HAP-1 (cell line): ENCODE results near the gene FXYD6.

Source experiments
- DNase-seq, 2 experiments: peaks; one replicate each; pipeline ENCODE4 v3.0.0-alpha.2; 2016 to 2020; ENCODE audit warnings: low spot score in 2 of 2
- H3K27me3 ChIP-seq: fragments of 250-450 bp; sonication (Bioruptor Pico); 2 replicates; pipeline ENCODE4 v1.5.1; 2020; ENCODE audit warnings: low read depth, mild to moderate bottlenecking, moderate library complexity
- H3K36me3 ChIP-seq: fragments of 250-450 bp; sonication (Bioruptor Pico); replicated peaks from 2 replicates; pipeline ENCODE4 v1.5.1; 2020; ENCODE audit warnings: mild to moderate bottlenecking
- H3K4me1 ChIP-seq: fragments of 250-450 bp; sonication (Bioruptor Pico); 2 replicates; pipeline ENCODE4 v1.5.1; 2020; ENCODE audit warnings: mild to moderate bottlenecking
- H3K4me3 ChIP-seq: fragments of 250-450 bp; sonication (Bioruptor Pico); 2 replicates; pipeline ENCODE4 v1.5.1; 2020; ENCODE audit warnings: mild to moderate bottlenecking, moderate library complexity
- H3K9me3 ChIP-seq: fragments of 250-450 bp; sonication (Bioruptor Pico); 2 replicates; pipeline ENCODE4 v1.5.1; 2020; ENCODE audit warnings: mild to moderate bottlenecking, moderate library complexity
- in situ Hi-C: fragments of 300-500 bp; cut with MboI; formaldehyde crosslinking; loops from 3 replicates; pipeline ENCODE4 v1.14.3; 2020; ENCODE audit warnings: low sequenced_read_pairs, inconsistent platforms, mixed read lengths

The FXYD6 gene

DNA sequence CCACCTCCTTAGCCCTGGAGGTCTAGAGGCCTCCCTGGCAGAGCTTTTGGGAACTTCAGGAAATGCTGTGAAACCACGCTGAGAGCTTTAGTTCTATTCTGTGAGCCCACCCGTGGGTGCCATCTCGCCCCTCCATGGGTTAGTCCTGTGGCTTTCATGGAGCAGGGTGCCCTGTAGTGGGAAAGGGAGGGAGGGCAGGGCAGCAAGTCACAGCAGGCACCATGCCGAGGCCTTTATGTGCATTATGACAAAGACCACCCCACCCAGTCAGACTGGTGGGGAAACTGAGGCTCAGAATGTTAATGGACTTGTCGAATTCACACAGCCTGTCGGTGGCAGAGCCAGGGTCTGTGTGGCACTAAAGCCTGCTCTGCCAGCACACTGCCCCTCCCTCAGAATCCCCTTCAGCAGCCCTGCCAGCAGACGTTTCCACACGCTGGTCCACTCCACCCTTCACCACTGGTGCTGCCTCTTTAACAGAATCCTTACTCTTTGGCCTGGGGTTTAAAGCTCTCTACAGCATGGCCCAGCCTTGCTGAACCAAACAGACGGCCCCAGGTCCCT lies 39.3 kb upstream of the FXYD6 start:
- H3K4me1 ChIP-seq, result no peaks in the 10 kb centered on the region
- in situ Hi-C loops, result no loop called here
- no peaks in the 10 kb centered on the region for H3K27me3 ChIP-seq
- no peak for DNase-seq
- no peak overlapping the region for H3K4me3 ChIP-seq
- H3K9me3 ChIP-seq, result no peaks in the 10 kb centered on the region
- H3K36me3 ChIP-seq, result no peaks in the 10 kb centered on the region

DNA sequence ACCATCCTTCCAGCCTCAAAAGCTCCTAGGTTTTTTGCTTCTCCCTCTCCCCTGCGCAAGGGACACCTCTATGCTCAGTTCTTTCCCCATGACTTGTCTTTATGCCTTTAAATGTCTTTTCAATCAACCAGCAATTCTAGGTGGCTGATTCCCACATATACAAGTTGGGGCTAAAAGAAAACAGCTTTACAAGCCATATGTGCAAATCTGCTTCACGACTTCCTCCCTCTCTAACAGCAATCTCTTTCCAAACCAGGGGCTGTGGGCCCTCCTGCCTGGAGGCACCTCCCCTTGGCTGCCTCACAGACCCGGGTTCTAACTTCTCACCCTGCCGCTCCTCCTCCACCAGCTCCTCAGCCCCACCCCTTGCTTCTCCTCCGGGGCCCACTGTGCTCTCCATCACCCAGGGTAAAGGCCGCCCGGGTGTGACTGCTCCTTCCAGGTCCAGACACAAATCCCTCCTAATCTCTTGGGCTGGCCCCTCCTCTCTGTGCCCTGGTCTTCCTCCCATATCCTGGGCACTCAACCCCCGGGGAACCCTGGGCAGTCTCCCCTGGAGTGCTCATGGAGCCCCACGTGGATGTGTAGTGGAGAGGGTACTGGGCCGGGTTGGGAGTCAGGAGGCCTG lies 38.6 kb upstream of the FXYD6 start:
- Histone ChIP-seq H3K4me3 (no peak overlapping the region), H3K4me1 (no peaks in the 10 kb centered on the region), H3K36me3 (no peaks in the 10 kb centered on the region), H3K27me3 (no peaks in the 10 kb centered on the region), H3K9me3 (no peaks in the 10 kb centered on the region)
- in situ Hi-C loops, result no loop called here
- DNase-seq, result peak in 1 of 2 experiments; percentile 18

DNA sequence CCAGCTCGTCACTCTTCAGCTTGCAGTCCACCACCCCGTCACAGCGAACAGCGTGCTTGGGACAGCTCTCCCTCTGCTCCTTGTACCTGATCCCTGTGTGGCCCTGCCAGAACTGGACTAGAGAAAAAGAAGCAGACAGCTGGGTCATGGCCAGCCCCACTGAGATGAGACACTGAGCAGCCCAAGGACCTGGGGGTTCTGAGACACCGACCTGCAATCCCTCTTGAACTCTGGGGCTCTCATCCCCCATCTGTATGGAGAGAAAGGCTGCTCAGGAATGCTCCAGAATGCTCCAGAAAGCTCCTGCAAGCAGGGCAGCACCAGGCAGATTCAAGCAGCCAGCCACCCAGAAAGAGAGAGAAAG lies 37.9 kb upstream of the FXYD6 start:
- Histone ChIP-seq H3K4me3 (no peak overlapping the region), H3K36me3 (no peaks in the 10 kb centered on the region), H3K27me3 (no peaks in the 10 kb centered on the region), H3K9me3 (no peaks in the 10 kb centered on the region), H3K4me1 (no peaks in the 10 kb centered on the region)
- DNase-seq, result no peak
- in situ Hi-C loops, result no loop called here

DNA sequence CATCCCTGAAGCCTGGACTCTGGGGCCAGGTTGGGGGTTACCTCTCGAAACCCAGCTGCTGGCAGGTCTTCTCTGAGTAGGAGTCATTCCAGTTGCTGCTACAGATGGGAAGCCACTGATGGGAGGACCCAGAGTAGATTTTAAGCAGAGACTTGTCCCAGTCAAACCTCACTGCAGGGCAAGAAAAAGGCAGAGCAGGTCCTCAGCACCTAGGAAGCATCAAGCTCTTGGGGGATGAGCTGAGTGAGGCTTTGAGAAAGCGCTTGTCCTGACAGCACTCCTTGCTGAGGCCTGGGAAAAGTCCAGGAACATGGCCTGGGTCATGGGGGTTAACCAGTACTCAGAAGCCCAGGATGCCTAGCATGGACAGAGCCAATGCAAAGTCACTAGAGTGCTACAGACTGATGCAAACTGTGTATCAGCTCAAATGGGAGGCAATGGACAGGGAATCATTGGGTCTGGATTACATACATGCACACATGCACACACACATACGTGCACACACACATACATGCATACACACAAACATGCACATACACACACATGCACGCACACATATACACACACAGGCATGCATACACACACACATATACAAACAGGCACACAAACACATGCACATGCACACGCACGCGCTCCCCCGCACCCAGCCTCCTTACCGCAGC lies 37.4 kb upstream of the FXYD6 start:
- Histone ChIP-seq H3K4me3 (no peak overlapping the region), H3K36me3 (no peaks in the 10 kb centered on the region), H3K9me3 (no peaks in the 10 kb centered on the region), H3K4me1 (no peaks in the 10 kb centered on the region), H3K27me3 (no peaks in the 10 kb centered on the region)
- in situ Hi-C loops, result no loop called here
- peak in 1 of 2 experiments; percentile 3 for DNase-seq

DNA sequence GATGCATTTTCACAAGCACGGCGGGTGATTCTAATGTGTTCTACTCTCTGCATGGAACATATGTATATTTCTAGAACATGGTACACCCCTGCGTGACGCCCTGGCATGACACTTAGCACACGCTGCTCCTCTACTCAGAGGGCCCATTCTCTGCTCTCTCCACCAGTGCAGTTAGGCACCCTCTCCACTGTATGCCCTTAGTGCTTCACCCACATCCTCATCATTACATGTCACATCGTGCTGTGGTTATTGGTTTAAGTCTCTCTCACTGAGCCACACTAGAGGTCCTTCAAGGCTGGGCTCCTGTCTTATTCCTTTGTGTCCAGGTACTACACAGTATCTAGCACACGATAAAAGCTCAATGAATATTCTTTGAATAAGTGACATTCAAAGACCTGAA lies 36.0 kb upstream of the FXYD6 start:
- in situ Hi-C loops, result no loop called here
- no peaks in the 10 kb centered on the region for H3K27me3 ChIP-seq

DNA sequence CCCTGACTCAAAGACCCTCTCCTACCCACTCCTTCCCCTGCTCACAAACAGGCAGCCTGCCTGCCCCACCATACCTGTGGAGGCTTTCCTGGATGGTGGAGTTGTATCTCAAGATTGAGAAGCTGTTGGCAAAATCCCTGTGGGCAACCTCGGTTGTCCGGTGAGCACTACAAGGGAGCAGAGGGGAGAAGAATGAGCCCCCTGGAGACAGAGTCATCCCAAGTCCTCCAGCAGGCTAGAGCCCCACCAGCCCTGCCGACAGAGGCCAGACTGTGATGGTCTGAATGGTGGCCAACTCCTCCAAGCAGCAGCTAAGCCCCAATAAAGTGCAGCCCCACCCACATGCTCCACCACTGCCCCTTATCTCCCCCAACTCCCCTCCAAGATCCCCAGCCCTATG lies 35.2 kb upstream of the FXYD6 start:
- Histone ChIP-seq H3K27me3 (no peaks in the 10 kb centered on the region), H3K36me3 (no peaks in the 10 kb centered on the region), H3K4me3 (no peak overlapping the region), H3K4me1 (peaks cover 4% of the 10 kb centered on the region), H3K9me3 (no peaks in the 10 kb centered on the region)
- no peak for DNase-seq
- in situ Hi-C loops, result no loop called here

More for the DNA sequence above, 36.0 kb upstream of the FXYD6 start:
- Histone ChIP-seq H3K4me1 (peaks cover 2% of the 10 kb centered on the region), H3K4me3 (no peak overlapping the region), H3K9me3 (no peaks in the 10 kb centered on the region), H3K36me3 (no peaks in the 10 kb centered on the region)
- peak in 1 of 2 experiments; percentile 0 for DNase-seq

DNA sequence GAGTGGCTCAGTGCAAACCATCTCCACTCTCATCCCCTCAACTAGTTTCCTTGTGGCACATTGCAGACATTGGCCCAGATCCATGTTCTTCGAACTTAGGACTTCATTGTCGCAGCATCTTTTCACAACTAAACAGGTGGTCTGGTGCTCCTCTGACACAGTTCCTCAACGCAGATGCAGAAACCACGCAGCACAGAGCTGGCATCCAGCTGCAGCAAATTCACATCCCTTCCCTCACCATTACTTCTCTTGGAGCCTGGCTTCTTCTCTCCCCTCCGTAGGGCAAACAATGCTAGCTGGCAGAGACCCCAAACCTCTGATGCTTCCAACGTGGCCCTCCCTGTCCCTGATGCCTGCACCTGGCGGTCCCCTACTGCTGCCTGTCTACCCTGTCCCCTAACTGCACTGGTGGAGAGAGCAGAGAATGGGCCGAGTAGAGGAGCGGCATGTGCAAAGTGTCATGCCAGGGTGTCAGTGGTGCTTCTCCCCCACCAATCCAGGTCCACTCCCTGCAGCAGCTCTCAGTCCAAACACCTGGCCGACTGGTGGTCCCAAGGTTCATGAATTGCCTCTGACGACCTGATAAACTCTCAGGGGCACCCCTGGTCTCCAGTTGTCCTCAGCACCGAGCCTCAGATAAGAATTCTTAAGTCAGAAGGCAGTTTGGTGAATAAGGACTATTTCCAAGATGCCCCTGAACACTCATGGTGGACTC lies 34.6 kb upstream of the FXYD6 start:
- no peak overlapping the region for H3K4me3 ChIP-seq
- peaks cover 4% of the 10 kb centered on the region for H3K4me1 ChIP-seq
- in situ Hi-C loops, result no loop called here
- H3K27me3 ChIP-seq, result no peaks in the 10 kb centered on the region
- no peak for DNase-seq
- H3K36me3 ChIP-seq, result no peaks in the 10 kb centered on the region
- no peaks in the 10 kb centered on the region for H3K9me3 ChIP-seq

DNA sequence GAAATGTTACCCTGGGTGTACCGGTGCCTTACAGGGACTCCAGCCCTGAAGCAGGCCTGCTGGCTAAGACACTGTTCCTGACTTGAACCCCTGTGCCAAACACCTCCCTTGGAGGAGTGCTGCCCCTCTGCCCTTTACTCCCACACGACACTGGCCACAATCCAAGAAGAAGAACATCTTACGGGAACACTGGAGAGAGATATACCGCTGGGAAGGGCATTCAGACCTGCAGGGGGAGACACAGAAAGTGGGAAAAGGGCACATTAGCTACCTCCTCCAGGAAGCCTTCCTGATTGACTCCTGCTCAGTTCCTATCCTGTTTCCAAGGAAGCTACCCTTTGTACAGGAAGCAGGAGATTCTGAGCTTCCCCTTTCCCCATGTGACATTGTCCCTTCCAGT lies 34.1 kb upstream of the FXYD6 start:
- in situ Hi-C loops, result no loop called here
- no peak for DNase-seq
- Histone ChIP-seq H3K36me3 (no peaks in the 10 kb centered on the region), H3K9me3 (no peaks in the 10 kb centered on the region), H3K4me1 (peaks cover 4% of the 10 kb centered on the region), H3K4me3 (no peak overlapping the region), H3K27me3 (no peaks in the 10 kb centered on the region)

DNA sequence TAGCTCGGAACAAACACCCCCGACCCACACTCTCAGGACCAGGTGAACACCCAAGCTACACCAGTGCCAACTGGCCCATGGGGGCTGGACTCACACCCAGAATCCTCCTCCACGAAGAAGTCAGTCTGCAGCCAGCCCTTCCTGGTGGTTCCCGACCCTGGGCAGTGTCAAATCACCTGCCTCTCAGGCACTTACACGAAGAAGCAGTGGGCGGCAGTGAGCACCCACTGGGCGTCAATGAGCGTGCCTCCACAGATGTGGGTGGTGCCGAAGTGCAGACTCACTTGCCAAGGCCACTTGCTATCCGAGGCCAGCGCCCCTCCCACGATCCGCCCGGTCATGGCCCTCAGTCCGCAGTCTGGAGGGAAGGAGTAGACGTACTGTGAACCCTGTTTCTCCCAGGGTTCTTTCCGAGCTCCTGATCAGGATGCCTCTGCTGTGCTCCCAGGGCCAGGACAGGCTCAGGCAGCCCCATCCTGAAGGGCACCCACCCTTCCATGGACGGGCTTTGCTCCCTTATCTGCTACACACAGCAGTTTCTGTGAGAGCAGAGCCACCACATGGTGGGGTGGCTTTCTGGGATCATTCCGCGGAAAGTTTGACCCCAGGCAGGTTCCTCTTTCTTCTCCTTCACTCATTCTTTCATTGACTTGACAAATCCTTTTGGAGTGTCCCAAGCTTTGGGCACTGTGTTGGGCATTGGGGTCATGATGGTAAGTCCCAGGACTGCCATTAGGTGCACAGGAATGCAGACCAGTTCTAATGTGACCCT lies 33.3 kb upstream of the FXYD6 start:
- no peak for DNase-seq
- Histone ChIP-seq H3K27me3 (no peaks in the 10 kb centered on the region), H3K9me3 (no peaks in the 10 kb centered on the region), H3K4me3 (no peak overlapping the region), H3K36me3 (no peaks in the 10 kb centered on the region), H3K4me1 (peaks cover 4% of the 10 kb centered on the region)
- in situ Hi-C loops, result no loop called here

DNA sequence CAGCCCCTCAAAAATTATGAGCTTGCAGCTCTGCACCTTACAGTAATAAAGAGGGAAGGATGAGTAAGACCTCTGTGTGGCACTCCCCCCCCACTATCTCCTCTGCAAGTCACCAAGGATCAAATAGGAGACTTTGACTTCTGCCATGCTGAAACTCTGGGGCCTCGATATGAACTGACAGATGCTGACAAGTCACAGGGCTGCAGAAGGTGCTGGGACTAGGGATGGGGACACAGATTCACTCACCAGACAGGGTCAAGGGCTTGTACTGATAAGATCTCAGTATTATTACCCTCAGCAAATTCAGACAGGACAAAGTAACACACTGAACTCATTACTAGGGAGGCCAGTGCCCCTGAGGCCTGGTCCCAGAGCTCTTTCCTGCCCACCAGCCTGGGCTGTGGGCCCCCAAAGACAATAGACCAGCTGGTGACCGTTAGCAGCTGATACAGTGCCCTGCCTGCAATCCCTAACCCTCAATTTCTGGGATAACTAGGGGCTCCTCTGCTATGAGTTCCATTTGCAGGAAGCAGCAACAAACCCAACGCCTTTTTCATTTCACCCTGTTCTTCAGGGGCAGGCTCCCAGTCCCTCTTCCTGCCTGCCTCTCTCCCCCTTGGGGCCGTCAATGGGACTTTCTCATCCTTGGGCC lies 32.6 kb upstream of the FXYD6 start:
- in situ Hi-C loops, result no loop called here
- Histone ChIP-seq H3K9me3 (no peaks in the 10 kb centered on the region), H3K4me3 (no peak overlapping the region), H3K27me3 (no peaks in the 10 kb centered on the region), H3K4me1 (peaks cover 4% of the 10 kb centered on the region), H3K36me3 (no peaks in the 10 kb centered on the region)
- no peak for DNase-seq

DNA sequence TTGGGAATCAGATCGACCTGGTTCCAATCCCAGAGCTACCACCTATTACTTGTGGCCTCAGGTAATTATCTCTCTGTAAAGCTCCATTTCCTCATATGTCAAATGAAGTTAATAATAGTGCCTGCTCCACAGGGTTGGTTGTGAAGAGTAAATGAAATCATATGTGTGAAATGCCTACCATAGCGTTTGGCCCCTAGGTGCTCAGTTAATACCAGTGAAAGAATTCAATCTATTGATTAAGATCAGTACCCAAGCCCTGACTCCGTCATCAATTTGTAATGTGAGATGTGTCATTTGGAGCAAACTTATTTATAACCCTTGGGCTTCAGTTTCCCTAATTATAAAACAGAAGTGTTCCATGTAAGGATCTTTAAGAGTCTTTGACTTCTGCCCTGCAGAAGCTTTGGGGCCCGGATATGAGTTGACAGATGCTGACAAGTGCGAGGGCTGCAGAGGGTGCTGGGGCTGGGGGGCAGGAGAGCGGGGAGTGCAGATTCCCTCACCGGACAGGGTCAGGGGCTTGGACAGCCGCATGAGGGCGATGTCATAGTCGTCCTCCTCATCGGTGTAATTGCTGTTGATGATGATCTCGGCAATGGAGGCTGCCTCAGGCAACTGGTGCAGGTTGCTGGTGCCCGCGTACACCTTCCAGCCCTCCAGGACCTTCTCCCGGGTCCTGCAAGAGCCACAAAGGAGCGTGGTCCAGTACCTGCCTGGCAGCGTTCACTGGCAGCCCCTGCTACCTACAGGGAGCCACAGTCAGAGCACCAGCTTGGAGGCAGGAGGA lies 31.8 kb upstream of the FXYD6 start:
- in situ Hi-C loops, result no loop called here
- H3K36me3 ChIP-seq, result no peaks in the 10 kb centered on the region
- H3K9me3 ChIP-seq, result no peaks in the 10 kb centered on the region
- no peak for DNase-seq
- H3K4me1 ChIP-seq, result peaks cover 4% of the 10 kb centered on the region
- no peak overlapping the region for H3K4me3 ChIP-seq
- no peaks in the 10 kb centered on the region for H3K27me3 ChIP-seq

DNA sequence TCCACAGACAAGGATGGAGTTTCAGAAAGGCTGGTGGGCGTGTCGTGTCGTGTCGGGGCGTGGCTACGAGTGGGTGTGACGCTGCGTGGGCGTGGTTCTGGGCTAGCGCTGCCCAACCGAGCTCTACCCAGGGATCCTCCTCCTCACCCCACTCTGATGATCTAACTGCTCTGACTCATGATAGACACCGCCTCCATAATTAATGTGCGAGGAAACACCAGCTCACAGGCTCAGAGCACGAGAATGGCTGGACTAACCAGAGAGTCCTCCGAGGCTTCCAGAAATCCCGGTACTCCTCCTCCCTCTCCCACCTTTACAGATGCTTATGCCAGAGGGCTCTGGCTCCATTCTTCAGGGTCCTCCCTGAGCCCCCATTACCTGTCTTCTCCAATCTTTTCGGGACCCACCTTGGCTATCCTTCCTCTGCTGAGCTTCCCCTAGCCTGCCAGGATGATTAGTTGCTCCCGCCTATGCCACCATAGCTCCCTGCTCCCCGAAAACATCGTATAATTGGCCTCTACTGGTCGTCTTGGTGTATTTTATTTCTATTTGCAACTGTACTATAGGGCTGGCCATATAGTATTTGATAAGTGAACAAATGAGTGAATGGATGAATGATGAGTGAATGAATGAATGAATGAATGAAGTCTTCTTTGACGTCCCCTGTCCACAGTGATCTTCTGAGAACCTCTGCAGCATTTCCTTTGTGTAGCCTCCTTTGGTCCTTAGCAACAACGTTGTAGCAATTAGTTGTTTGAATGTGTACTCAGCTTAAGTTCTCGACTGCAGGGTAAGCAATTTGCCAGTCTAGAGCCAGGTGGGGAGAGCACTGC lies 31.0 kb upstream of the FXYD6 start:
- Histone ChIP-seq H3K4me1 (peaks cover 4% of the 10 kb centered on the region), H3K9me3 (no peaks in the 10 kb centered on the region), H3K36me3 (no peaks in the 10 kb centered on the region), H3K4me3 (peak overlapping the region; percentile 14), H3K27me3 (no peaks in the 10 kb centered on the region)
- DNase-seq, result peak; percentile 87 to 94
- in situ Hi-C loops, result no loop called here
